Testis (tissue), 5 donors: ENCODE measurements around the gene PHF10. TPM values are rescaled to one million over a fixed set of nuclear protein-coding genes. Genes with fewer than 3 reads are reported as not detected.
A peak's percentile ranks its signal among the peaks of the same experiment; 100 is the strongest.
"Not testable (repeated sequence)": the region's sequence is repeated elsewhere in the genome, so short reads cannot be mapped to it uniquely, and the experiment has no call there.

ENCODE experiments used
- DNase-seq: peaks from one replicate; pipeline ENCODE4 v3.0.0-alpha.2; 2019
- H3K27ac ChIP-seq, 2 donors: fragments of 200-600 bp; sonication (generic); one replicate each; pipeline ENCODE4 v1.5.1; 2019
- H3K27me3 ChIP-seq: fragments of 200-600 bp; sonication (generic); one replicate; pipeline ENCODE4 v1.5.1; 2019
- H3K36me3 ChIP-seq: fragments of 200-600 bp; sonication (generic); one replicate; pipeline ENCODE4 v1.5.1; 2017; ENCODE audit warnings: low read depth; ENCODE audit errors: missing control alignments
- H3K4me1 ChIP-seq: fragments of 200-600 bp; sonication (generic); one replicate; pipeline ENCODE4 v1.5.1; 2019
- H3K4me3 ChIP-seq, 2 donors: fragments of 200-600 bp; sonication (generic); one replicate each; pipeline ENCODE4 v1.5.1; 2017 to 2019
- H3K9me3 ChIP-seq: fragments of 200-600 bp; sonication (generic); one replicate; pipeline ENCODE4 v1.5.1; 2017
- POLR2A ChIP-seq: fragments of 450-650 bp; IDR thresholded peaks from one replicate; pipeline ENCODE4 v1.6.1; 2017; ENCODE audit warnings: antibody characterized with exemption, mild to moderate bottlenecking, moderate library complexity
- WGBS, 2 donors: methylation state at CpG; one replicate each; pipeline ENCODE4 v1.1.5; 2018; 5-methylcytosine and 5-hydroxymethylcytosine counted together
- intact Hi-C: fragments of 100-400 bp; cut with DNase I; formaldehyde crosslinking; loops from one replicate; pipeline ENCODE4 v1.15.1; 2023; ENCODE audit warnings: low total_unique reads
- long read RNA-seq, 2 donors: transcript quantifications; one replicate each; lab custom pipeline, GENCODE V29; 2026
- polyA plus RNA-seq: library from polyadenylated mRNA; stranded (reverse); fragments of 350-450 nt; fragmentation: Illumina TruSeq; extraction: RNeasy Lipid Tissue Mini Kit (QIAGEN cat#74804); gene quantifications from one replicate; pipeline ENCODE4 v1.2.3, GENCODE V29; 2014; ENCODE audit warnings: low read depth, low replicate concordance; ENCODE audit not compliant: insufficient read depth
- total RNA-seq, 2 donors: library from RNA; depleted of rRNA; stranded (reverse); fragments of >200 nt; gene quantifications; one replicate each; pipeline ENCODE4 v1.2.3, GENCODE V29; 2016
- TF ChIP-seq, protein P1 (sequence below), 3 experiments: fragments of 450-650 bp in 2 of 3; fragments of 200-600 bp in 1 of 3; sonication (generic) in 1 of 3; IDR thresholded peaks; one replicate each; pipeline ENCODE4 v1.5.1; 2016 to 2019; ENCODE audit warnings: antibody characterized with exemption in 3 of 3, mild to moderate bottlenecking in 2 of 3, moderate library complexity in 1 of 3

Gene PHF10
- total RNA-seq: 10 to 100 TPM; 46.1 to 64.0 TPM
- polyA plus RNA-seq: 69.5 TPM
- long read RNA-seq, donor 1, full-length matches to known transcripts: 28 of 80 reads
- long read RNA-seq, donor 1, partial matches to known transcripts: 52 of 80 reads
- long read RNA-seq, donor 1, other reads (novel, unspliced or antisense): 0 of 80 reads
- long read RNA-seq, donor 2, full-length matches to known transcripts: 10 of 15 reads
- long read RNA-seq, donor 2, partial matches to known transcripts: 5 of 15 reads
- long read RNA-seq, donor 2, other reads (novel, unspliced or antisense): 0 of 15 reads

DNA sequence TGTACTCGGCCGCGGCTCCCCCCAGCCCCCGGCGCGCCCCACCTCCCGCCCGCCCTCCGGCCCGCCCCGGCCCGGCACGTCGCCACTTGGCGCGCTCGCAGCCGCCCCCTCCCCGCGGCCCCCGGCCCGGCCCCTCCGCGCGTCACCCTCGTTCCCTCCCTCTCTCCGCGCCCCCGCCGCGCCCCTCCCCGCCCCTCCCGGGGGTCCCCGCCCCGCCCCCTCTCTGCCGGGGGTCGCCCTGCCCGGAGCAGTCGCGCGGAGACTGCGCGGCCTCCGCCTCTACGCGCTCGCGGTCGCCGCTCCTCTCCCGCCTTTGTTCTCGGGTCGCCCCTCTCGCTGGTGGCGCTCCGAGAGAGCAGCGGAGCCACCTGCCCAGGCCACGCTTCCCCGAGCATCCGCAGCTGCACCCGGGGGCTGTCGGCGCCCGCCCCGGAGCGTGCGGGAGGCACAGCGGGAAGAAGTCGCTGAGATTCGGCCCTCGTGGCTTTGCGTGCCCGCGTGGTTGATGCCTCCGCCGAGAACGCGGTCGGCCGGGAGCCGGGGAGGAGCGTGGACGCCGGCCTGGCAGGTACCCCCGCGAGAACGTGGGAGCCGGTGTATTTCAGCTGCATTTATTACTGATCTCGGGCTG is at the start of gene PHF10:
Gene PHF10, minus strand, starts transcription at position 7 of the 631 bp plus-strand sequence. CDS start 569 bp downstream, outside the sequence.
- Histone ChIP-seq H3K4me1 (peaks cover 12% of the 10 kb centered on the region), H3K36me3 (no peaks in the 10 kb centered on the region), H3K9me3 (no peaks in the 10 kb centered on the region), H3K27ac (peak within 1 kb of the TSS; percentile 91 to 96), H3K4me3 (peak within 1 kb of the TSS; percentile 77 to 80), H3K27me3 (no peaks in the 10 kb centered on the region)
- 0 to 1% methylated on average over 1 to 46 of the region's 89 CpGs for WGBS, 2 donors
- TF ChIP-seq, protein P1, sequence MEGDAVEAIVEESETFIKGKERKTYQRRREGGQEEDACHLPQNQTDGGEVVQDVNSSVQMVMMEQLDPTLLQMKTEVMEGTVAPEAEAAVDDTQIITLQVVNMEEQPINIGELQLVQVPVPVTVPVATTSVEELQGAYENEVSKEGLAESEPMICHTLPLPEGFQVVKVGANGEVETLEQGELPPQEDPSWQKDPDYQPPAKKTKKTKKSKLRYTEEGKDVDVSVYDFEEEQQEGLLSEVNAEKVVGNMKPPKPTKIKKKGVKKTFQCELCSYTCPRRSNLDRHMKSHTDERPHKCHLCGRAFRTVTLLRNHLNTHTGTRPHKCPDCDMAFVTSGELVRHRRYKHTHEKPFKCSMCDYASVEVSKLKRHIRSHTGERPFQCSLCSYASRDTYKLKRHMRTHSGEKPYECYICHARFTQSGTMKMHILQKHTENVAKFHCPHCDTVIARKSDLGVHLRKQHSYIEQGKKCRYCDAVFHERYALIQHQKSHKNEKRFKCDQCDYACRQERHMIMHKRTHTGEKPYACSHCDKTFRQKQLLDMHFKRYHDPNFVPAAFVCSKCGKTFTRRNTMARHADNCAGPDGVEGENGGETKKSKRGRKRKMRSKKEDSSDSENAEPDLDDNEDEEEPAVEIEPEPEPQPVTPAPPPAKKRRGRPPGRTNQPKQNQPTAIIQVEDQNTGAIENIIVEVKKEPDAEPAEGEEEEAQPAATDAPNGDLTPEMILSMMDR (IDR thresholded peaks at IDR 0.05): no peak
- TF ChIP-seq POLR2A: no peak
- intact Hi-C loops: no loop called here
- DNase-seq: peak; percentile 56

DNA sequence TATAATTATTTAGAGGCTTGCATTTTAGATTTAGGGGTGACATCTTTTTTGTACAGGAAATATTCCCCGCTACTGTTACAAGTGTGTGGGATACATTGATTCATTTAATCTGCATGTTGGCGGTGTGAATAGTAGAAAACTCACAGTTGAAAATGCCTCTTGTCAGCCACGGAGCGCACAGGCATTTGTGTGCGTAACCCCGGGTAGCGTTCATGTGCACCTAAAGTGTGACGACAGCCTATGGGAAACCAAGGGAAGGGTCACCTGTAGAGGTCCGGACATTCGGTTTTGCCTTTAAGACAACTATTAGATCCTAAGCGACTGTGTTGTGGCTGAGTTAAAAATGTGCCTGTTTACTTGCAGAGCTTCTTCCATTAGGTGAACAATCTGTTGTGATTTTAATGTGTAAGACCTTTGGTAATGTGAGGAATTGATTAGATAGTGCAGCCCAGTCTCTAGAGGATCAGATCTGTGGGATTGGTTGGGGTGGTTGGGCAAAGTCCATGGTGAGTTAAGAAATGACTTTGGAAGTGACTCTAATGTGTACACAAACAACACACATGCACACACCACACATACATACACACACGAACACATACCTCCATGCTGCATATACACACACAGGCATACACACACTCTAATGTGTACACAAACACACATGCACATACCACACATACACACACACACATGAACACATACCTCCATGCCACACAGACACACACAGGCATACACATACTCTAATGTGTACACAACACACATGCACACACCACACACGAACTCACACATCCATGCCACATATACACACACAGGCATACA is 42.8 kb upstream of the PHF10 start:
- WGBS, 2 donors: 91 to 95% methylated on average over 13 of the region's 13 CpGs
- Histone ChIP-seq H3K9me3 (no peaks in the 10 kb centered on the region), H3K4me1 (no peaks in the 10 kb centered on the region), H3K36me3 (no peaks in the 10 kb centered on the region), H3K4me3 (no peak overlapping the region), H3K27ac (no peak overlapping the region), H3K27me3 (no peaks in the 10 kb centered on the region)
- TF ChIP-seq, protein P1 (IDR thresholded peaks at IDR 0.05): no peak
- no peak for TF ChIP-seq POLR2A
- intact Hi-C loops: no loop called here
- no peak for DNase-seq

DNA sequence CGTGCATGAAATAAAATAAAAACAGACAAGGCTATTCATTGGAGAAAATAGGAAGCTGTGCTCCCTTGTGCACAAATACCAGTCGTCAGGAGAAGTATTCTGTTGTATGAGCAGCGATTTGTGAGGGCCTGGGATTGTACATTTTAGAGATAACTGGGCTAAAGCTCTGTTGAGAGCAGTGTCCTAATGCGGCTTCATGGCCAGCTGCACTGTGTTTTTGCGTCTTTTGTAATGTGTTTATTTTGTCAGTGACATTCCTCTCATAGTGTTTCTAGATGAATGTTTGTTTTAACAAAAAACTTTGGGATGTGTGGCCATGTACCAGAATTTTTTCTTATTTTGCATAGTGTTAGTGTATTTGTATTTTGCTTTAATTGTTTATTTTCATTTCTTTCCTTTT is 41.9 kb upstream of the PHF10 start:
- 75 to 93% methylated on average over 5 of the region's 5 CpGs for WGBS, 2 donors
- intact Hi-C loops: no loop called here
- no peaks in the 10 kb centered on the region for H3K36me3 ChIP-seq

DNA sequence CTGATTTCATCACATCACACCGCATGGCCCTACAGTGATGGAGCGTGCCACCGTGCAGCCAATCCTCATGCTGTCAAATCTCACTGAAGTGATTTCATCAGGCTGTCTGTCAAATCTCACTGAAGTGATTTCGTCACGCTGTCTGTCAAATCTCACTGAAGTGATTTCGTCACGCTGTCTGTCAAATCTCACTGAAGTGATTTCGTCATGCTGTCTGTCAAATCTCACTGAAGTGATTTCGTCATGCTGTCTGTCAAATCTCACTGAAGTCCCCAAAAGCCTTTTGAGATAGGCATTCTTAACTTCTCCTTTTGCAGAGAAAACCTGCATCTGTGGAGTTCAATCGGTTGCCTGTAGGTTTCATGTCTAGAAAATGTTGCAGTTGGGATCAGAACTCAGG is 41.5 kb upstream of the PHF10 start:
- intact Hi-C loops, H3K9me3 ChIP-seq, DNase-seq, H3K4me1 ChIP-seq, H3K27me3 ChIP-seq, H3K4me3 ChIP-seq, H3K36me3 ChIP-seq, H3K27ac ChIP-seq: not testable (repeated sequence)
- WGBS, 2 donors: 92 to 93% methylated on average over 9 to 10 of the region's 10 CpGs

More for the DNA sequence above, 41.9 kb upstream of the PHF10 start:
- TF ChIP-seq POLR2A: no peak
- TF ChIP-seq, protein P1 (IDR thresholded peaks at IDR 0.05): no peak
- no peak overlapping the region for H3K4me3 ChIP-seq
- H3K9me3 ChIP-seq: no peaks in the 10 kb centered on the region
- H3K4me1 ChIP-seq: no peaks in the 10 kb centered on the region
- no peak overlapping the region for H3K27ac ChIP-seq
- no peak for DNase-seq
- no peaks in the 10 kb centered on the region for H3K27me3 ChIP-seq

DNA sequence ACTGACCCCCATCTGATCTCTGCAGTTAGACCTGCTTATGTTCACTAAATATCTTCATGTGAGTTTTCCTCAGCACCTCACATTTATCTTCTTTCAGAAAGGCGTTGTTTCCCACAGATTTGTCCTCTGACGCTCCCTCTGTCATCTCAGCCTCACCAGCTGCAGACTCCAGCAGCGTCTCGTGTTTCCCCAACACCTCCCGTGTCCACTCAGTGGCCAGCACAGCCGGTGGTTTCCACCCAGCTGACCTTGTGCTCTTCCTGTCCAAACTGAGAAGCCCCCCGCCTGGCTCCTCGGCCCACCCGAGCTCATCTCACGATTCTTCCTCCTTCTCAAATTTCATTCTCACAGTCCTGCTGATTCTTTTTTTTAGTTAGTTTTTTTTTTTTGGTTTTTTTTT is 39.6 kb upstream of the PHF10 start:
- Histone ChIP-seq H3K27ac (no peak overlapping the region), H3K4me3 (no peak overlapping the region), H3K36me3 (no peaks in the 10 kb centered on the region), H3K9me3 (no peaks in the 10 kb centered on the region), H3K4me1 (no peaks in the 10 kb centered on the region), H3K27me3 (no peaks in the 10 kb centered on the region)
- no peak for DNase-seq
- 72 to 77% methylated on average over 10 of the region's 10 CpGs for WGBS, 2 donors
- intact Hi-C loops: no loop called here
- no peak for TF ChIP-seq POLR2A
- TF ChIP-seq, protein P1 (IDR thresholded peaks at IDR 0.05): no peak
